Measurements from ENCODE around the gene LMCD1.

LMCD1 gene

DNA sequence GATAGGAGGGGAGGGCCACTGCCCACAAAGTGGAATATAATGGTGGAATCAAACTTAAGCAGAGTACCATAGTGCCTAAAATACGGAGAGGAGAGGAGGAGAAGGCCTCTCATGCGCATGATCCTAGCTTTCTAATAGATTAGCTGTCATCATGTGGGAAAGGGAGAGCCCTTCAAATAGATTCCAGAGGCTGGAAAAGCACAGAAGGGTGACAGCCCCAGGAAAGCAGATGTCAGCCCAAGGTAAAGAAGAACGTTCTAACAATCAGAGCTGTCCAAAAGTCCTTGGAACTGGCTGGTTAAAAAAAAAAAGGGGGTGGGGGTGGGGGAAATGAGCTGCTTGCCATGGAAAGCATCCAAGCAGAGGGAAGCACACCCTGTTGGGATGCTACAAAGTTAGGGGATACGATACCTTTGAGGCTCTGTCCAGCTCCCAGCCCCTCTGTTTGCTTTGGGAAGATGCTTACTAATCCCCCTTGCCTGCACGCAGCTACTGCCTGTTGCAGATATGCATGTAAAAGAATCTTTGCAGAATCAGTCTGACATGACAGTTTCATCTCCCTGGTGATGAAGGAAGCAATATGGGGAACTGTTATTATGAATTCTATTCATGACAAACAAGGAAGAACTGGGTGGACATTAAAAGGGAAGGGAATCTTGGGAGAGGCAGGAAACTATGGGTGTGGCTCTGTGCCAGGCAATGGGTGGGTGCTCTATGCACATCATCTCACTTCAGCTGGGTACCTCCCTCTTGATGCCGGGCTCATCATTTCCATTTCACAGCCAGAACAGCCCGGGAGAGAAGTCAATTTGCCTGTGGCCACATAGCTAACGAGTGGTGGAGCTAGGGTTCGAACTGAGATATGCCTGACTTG, 10.1 kb upstream of the LMCD1 start:
- no peak for DNase-seq (ENCODE audit: low read depth in 1 of 2, low spot score in 1 of 2)
- Histone ChIP-seq H3K27me3 (ENCODE audit: insufficient read depth, poor library complexity, severe bottlenecking) (no peaks in the 10 kb centered on the region), H3K27ac (replicated peaks) (no peak overlapping the region)

DNA sequence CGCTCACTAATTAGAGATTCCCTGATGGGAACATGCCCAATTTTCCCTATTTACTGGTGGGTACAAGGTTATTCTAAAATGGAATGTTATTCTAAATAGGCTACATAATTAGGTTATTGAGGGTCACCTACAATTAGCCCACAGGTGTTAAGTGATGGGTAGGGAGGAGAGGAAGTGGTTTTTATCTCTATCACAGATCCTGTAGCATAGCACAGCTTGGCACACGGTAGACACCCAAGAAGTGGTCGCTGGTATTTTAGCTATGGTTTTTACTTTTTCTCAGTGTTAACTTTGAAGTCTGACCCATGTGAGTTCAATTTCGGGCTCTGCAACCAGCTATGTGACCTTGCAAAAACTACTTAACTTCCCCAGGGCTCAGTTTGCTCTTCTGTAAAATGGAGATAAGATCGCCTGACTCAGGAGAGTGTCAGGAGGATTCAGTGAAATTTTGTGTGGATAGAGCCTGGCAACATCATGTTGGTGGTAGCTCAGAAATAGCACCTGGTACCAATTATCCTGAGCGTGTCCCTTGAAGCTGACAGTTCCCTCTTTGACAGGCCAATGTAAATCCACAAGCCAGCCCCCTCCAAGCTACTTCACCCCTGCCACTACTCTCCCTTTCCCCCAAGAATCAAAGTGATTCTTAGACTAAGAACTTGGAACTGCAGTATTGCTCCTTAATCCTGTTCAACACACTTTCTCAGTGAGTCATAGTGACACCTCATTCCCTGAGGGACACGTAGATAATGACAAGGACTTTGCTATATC, 8.7 kb upstream of the LMCD1 start:
- TF ChIP-seq, protein P1, sequence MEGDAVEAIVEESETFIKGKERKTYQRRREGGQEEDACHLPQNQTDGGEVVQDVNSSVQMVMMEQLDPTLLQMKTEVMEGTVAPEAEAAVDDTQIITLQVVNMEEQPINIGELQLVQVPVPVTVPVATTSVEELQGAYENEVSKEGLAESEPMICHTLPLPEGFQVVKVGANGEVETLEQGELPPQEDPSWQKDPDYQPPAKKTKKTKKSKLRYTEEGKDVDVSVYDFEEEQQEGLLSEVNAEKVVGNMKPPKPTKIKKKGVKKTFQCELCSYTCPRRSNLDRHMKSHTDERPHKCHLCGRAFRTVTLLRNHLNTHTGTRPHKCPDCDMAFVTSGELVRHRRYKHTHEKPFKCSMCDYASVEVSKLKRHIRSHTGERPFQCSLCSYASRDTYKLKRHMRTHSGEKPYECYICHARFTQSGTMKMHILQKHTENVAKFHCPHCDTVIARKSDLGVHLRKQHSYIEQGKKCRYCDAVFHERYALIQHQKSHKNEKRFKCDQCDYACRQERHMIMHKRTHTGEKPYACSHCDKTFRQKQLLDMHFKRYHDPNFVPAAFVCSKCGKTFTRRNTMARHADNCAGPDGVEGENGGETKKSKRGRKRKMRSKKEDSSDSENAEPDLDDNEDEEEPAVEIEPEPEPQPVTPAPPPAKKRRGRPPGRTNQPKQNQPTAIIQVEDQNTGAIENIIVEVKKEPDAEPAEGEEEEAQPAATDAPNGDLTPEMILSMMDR (IDR thresholded peaks at IDR 0.05; ENCODE audit: insufficient read depth, low read length), result no peak
- TF ChIP-seq, protein P2, sequence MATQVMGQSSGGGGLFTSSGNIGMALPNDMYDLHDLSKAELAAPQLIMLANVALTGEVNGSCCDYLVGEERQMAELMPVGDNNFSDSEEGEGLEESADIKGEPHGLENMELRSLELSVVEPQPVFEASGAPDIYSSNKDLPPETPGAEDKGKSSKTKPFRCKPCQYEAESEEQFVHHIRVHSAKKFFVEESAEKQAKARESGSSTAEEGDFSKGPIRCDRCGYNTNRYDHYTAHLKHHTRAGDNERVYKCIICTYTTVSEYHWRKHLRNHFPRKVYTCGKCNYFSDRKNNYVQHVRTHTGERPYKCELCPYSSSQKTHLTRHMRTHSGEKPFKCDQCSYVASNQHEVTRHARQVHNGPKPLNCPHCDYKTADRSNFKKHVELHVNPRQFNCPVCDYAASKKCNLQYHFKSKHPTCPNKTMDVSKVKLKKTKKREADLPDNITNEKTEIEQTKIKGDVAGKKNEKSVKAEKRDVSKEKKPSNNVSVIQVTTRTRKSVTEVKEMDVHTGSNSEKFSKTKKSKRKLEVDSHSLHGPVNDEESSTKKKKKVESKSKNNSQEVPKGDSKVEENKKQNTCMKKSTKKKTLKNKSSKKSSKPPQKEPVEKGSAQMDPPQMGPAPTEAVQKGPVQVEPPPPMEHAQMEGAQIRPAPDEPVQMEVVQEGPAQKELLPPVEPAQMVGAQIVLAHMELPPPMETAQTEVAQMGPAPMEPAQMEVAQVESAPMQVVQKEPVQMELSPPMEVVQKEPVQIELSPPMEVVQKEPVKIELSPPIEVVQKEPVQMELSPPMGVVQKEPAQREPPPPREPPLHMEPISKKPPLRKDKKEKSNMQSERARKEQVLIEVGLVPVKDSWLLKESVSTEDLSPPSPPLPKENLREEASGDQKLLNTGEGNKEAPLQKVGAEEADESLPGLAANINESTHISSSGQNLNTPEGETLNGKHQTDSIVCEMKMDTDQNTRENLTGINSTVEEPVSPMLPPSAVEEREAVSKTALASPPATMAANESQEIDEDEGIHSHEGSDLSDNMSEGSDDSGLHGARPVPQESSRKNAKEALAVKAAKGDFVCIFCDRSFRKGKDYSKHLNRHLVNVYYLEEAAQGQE (IDR thresholded peaks at IDR 0.05; ENCODE audit: insufficient replicate concordance, low read depth), result no peak
- TF ChIP-seq POLR2AphosphoS5 (IDR thresholded peaks at IDR 0.05; ENCODE audit: low read depth), result no peak
- TF ChIP-seq GABPA (IDR thresholded peaks at IDR 0.05; ENCODE audit: low read depth), result no peak
- TF ChIP-seq SPI1 (IDR thresholded peaks at IDR 0.05; ENCODE audit: borderline replicate concordance, low read depth), result no peak
- Histone ChIP-seq H3K27me3 (ENCODE audit: insufficient read depth, poor library complexity, severe bottlenecking) (no peaks in the 10 kb centered on the region), H3K27ac (replicated peaks) (no peak overlapping the region), H3K4me3 (replicated peaks; ENCODE audit: insufficient read depth, low read length) (no peak overlapping the region)
- DNase-seq (ENCODE audit: low read depth in 1 of 2, low spot score in 1 of 2), result no peak

More for the DNA sequence above, 10.1 kb upstream of the LMCD1 start:
- TF ChIP-seq GABPA (IDR thresholded peaks at IDR 0.05; ENCODE audit: low read depth), result no peak
- TF ChIP-seq POLR2AphosphoS5 (IDR thresholded peaks at IDR 0.05; ENCODE audit: low read depth), result no peak
- TF ChIP-seq, protein P2 (IDR thresholded peaks at IDR 0.05; ENCODE audit: insufficient replicate concordance, low read depth), result no peak
- TF ChIP-seq, protein P1 (IDR thresholded peaks at IDR 0.05; ENCODE audit: insufficient read depth, low read length), result no peak
- no peak overlapping the region for H3K4me3 ChIP-seq (replicated peaks; ENCODE audit: insufficient read depth, low read length)

DNA sequence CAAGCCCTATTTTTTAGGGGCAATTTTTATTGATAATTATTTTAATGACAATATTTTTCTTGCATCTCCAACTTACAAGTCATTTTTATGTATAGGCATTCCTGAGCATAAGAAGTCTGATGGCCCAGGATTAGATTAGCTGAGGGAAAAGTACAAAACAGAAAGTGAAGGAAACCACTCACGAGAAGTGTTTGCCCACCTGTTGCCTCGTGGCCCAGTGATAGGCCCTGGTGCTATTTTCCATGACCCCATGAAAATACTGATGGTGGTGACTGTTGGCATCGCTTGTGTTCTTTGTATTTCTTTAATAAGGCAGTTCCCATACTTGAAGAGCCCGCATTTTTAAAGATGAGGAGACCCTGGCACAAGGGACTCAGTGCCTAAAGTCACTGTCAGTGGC, 7.9 kb upstream of the LMCD1 start:
- H3K27me3 ChIP-seq (ENCODE audit: insufficient read depth, poor library complexity, severe bottlenecking), result no peaks in the 10 kb centered on the region
- H3K4me3 ChIP-seq (replicated peaks; ENCODE audit: insufficient read depth, low read length), result no peak overlapping the region
- DNase-seq (ENCODE audit: low read depth in 1 of 2, low spot score in 1 of 2), result no peak
- TF ChIP-seq SPI1 (IDR thresholded peaks at IDR 0.05; ENCODE audit: borderline replicate concordance, low read depth), result no peak
- TF ChIP-seq GABPA (IDR thresholded peaks at IDR 0.05; ENCODE audit: low read depth), result no peak
- TF ChIP-seq, protein P1 (IDR thresholded peaks at IDR 0.05; ENCODE audit: insufficient read depth, low read length), result no peak
- TF ChIP-seq POLR2AphosphoS5 (IDR thresholded peaks at IDR 0.05; ENCODE audit: low read depth), result no peak
- TF ChIP-seq, protein P2 (IDR thresholded peaks at IDR 0.05; ENCODE audit: insufficient replicate concordance, low read depth), result no peak
- H3K27ac ChIP-seq (replicated peaks), result no peak overlapping the region
